Progenitor cell of endocrine pancreas (in vitro differentiated cells): ENCODE results near the gene NDUFA3. TPM values are rescaled to one million over a fixed set of nuclear protein-coding genes. Genes with fewer than 3 reads are reported as not detected.

Experiments
- DNase-seq: peaks from one replicate; pipeline ENCODE4 v3.0.0; 2021; ENCODE audit warnings: low spot score; ENCODE audit not compliant: unreplicated experiment
- H3K27ac Mint-ChIP-seq: 2 replicates; pipeline ENCODE4 v1.8.0; 2021; ENCODE audit warnings: mild to moderate bottlenecking, moderate library complexity, mixed read lengths
- H3K27me3 Mint-ChIP-seq: 2 replicates; pipeline ENCODE4 v1.8.0; 2021; ENCODE audit warnings: mixed read lengths
- H3K36me3 Mint-ChIP-seq: 2 replicates; pipeline ENCODE4 v1.8.0; 2022; ENCODE audit warnings: mixed read lengths; ENCODE audit not compliant: insufficient read depth
- H3K4me1 Mint-ChIP-seq: 2 replicates; pipeline ENCODE4 v1.8.0; 2021; ENCODE audit warnings: low read depth, mixed read lengths
- H3K4me3 Mint-ChIP-seq: 2 replicates; pipeline ENCODE4 v1.8.0; 2021; ENCODE audit warnings: low read depth, mild to moderate bottlenecking, moderate library complexity, mixed read lengths
- H3K9me3 Mint-ChIP-seq: 2 replicates; pipeline ENCODE4 v1.8.0; 2021; ENCODE audit warnings: low read depth, mixed read lengths
- CTCF ChIP-seq: fragments of 200-600 bp; sonication (generic); IDR thresholded peaks from one replicate; pipeline ENCODE4 v1.5.0; 2021; ENCODE audit warnings: antibody characterized with exemption, mild to moderate bottlenecking; ENCODE audit not compliant: unreplicated experiment
- total RNA-seq: library from RNA; stranded (reverse); gene quantifications from 2 replicates; pipeline ENCODE4 v1.2.1, GENCODE V29; 2021

Gene NDUFA3
- total RNA-seq, 1 donor from 2014 or later: 162 TPM

GRCh38 chr19:54100561-54100960, 2.1 kb upstream of the NDUFA3 start, which contains the start of gene OSCAR:
TSS of gene OSCAR (minus strand) at chr19:54100803. CDS start at chr19:54100792, 11 bp downstream.
- peak within 1 kb of the TSS; percentile 56 for H3K4me3 Mint-ChIP-seq
- no peak for DNase-seq
- no peak within 1 kb of the TSS for H3K27ac Mint-ChIP-seq
- H3K9me3 Mint-ChIP-seq: no peaks in the 10 kb centered on the region
- TF ChIP-seq CTCF: no peak
- peaks cover 22% of the 10 kb centered on the region for H3K27me3 Mint-ChIP-seq
- peaks cover 2% of the 10 kb centered on the region for H3K36me3 Mint-ChIP-seq
- H3K4me1 Mint-ChIP-seq: peaks cover 3% of the 10 kb centered on the region

GRCh38 chr19:54104998-54105715, 2.5 kb downstream of the NDUFA3 start:
- DNase-seq: no peak
- Mint-ChIP-seq H3K27me3 (no peaks in the 10 kb centered on the region), H3K4me3 (peak overlapping the region; percentile 48), H3K4me1 (peaks cover 3% of the 10 kb centered on the region), H3K9me3 (no peaks in the 10 kb centered on the region), H3K27ac (no peak overlapping the region), H3K36me3 (peaks cover 10% of the 10 kb centered on the region)
- TF ChIP-seq CTCF: no peak

GRCh38 chr19:54105796-54106195, 3.1 kb downstream of the NDUFA3 start:
- no peak for DNase-seq
- Mint-ChIP-seq H3K4me3 (peak overlapping the region; percentile 1), H3K4me1 (peaks cover 3% of the 10 kb centered on the region), H3K27me3 (no peaks in the 10 kb centered on the region), H3K9me3 (no peaks in the 10 kb centered on the region), H3K36me3 (peaks cover 13% of the 10 kb centered on the region), H3K27ac (no peak overlapping the region)
- TF ChIP-seq CTCF: no peak

- no peak overlapping the region for H3K27ac Mint-ChIP-seq
- no peaks in the 10 kb centered on the region for H3K9me3 Mint-ChIP-seq
- no peak overlapping the region for H3K4me3 Mint-ChIP-seq
- peaks cover 3% of the 10 kb centered on the region for H3K4me1 Mint-ChIP-seq
- peaks cover 14% of the 10 kb centered on the region for H3K36me3 Mint-ChIP-seq
- DNase-seq: no peak
- H3K27me3 Mint-ChIP-seq: no peaks in the 10 kb centered on the region
- no peak for TF ChIP-seq CTCF
Observed at GRCh38 chr19:54106716-54107115, 4.1 kb downstream of the NDUFA3 start.

GRCh38 chr19:54107876-54108490, 5.3 kb downstream of the NDUFA3 start:
- Mint-ChIP-seq H3K4me1 (peaks cover 3% of the 10 kb centered on the region), H3K27ac (no peak overlapping the region), H3K27me3 (no peaks in the 10 kb centered on the region), H3K9me3 (no peaks in the 10 kb centered on the region), H3K4me3 (no peak overlapping the region), H3K36me3 (peaks cover 16% of the 10 kb centered on the region)
- no peak for TF ChIP-seq CTCF
- no peak for DNase-seq
